Measurements from ENCODE around the gene ANKRD10.
"Not testable (repeated sequence)": the region's sequence is repeated elsewhere in the genome, so short reads cannot be mapped to it uniquely, and the experiment has no call there.

Gene ANKRD10

DNA sequence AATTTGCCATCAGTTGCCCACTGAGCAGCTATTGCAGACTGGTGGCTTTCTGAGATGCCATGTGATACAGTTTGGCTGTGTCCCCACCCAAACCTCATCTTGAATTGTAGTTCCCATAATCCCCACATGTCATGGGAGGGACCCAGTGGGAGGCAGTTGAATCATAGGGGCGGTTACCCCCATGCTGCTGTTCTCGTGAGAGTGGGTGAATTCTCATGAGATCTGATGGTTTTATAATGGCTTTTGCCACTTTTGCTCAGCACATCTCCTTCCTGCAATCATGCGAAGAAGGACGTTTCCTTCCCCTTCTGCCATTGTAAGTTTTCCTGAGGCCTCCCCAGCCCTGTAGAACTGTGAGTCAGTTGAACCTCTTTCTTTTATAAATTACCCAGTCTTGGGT lies 34.8 kb upstream of the ANKRD10 start:
- TF ChIP-seq ZFX (IDR thresholded peaks at IDR 0.05; ENCODE audit: borderline replicate concordance): no peak
- TF ChIP-seq, protein P1, sequence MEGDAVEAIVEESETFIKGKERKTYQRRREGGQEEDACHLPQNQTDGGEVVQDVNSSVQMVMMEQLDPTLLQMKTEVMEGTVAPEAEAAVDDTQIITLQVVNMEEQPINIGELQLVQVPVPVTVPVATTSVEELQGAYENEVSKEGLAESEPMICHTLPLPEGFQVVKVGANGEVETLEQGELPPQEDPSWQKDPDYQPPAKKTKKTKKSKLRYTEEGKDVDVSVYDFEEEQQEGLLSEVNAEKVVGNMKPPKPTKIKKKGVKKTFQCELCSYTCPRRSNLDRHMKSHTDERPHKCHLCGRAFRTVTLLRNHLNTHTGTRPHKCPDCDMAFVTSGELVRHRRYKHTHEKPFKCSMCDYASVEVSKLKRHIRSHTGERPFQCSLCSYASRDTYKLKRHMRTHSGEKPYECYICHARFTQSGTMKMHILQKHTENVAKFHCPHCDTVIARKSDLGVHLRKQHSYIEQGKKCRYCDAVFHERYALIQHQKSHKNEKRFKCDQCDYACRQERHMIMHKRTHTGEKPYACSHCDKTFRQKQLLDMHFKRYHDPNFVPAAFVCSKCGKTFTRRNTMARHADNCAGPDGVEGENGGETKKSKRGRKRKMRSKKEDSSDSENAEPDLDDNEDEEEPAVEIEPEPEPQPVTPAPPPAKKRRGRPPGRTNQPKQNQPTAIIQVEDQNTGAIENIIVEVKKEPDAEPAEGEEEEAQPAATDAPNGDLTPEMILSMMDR (IDR thresholded peaks at IDR 0.05): no peak
- no peak overlapping the region for H3K27ac ChIP-seq

DNA sequence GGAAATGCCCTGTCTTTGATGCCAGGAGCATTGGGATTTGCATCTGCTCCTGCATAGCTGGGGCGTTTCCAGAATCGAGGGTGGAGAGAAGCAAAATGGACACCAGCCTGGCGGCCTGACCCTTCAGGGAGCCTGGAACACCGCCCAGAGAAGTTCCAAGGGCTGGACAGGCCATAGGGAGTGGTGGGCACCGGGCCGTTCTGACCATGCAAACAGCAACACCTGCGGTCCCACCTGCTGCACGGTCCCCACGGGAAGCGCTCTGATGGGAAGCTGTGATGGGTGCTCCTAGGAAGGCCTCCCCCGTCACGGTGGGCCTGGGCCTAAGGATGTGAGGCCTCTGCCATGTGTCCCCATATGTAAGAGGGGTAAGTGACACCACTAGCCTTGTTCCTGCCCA lies 34.2 kb upstream of the ANKRD10 start:
- TF ChIP-seq, protein P1 (IDR thresholded peaks at IDR 0.05): no peak
- TF ChIP-seq ZFX (IDR thresholded peaks at IDR 0.05; ENCODE audit: borderline replicate concordance): no peak
- H3K27ac ChIP-seq: no peak overlapping the region

DNA sequence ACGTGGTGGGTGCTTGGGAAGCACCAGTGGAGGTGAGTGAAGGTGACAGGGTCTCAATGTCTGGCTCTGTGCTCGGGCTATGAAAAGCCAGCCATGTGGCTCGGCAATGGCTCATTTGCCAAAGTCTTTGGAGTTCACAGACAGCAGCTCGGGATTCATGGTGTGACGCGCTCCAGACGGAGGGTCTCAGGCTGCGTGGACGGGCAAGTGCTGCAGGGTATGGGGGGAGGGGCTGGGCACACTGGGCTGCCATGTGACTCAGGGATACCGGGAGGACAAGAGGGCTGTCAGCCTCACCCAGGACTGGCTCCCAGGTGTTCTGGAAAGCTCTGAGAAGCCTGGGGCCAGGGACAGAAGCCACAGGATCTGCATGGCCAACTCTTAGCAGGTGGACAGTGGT lies 32.5 kb upstream of the ANKRD10 start:
- not testable (repeated sequence) for H3K27ac ChIP-seq

DNA sequence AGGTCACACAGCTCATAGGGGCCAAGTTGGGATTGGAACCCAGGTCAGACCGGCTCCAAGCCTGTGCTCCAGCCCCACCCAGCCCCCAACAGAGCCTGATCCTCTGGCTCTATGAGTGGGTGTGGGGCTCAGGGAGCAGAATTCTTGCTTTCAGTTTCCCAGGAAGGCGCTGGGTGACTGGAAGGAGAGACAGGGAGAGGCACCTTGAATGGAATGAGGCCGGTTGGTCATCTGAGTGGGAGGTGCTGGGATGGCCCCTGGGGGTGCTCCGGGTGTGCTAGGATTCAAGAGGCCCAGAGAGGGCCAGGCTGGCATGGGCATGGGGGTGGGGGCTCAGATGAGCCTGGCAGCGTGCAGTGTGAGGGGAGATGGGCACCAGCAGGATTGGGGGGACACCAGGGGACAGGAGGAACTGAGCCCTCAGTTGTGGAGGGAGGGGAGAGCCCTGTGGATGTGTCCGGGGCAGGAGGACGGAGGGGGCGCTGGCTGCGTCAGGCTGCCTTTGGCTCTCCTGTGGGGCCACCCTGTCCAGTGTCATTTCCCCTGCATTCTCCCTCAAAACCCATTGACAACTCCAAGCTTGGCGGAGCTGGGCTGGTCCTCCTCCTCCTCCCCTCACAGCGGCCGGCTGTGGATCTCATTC lies 31.2 kb upstream of the ANKRD10 start:
- H3K27ac ChIP-seq: no peak overlapping the region

DNA sequence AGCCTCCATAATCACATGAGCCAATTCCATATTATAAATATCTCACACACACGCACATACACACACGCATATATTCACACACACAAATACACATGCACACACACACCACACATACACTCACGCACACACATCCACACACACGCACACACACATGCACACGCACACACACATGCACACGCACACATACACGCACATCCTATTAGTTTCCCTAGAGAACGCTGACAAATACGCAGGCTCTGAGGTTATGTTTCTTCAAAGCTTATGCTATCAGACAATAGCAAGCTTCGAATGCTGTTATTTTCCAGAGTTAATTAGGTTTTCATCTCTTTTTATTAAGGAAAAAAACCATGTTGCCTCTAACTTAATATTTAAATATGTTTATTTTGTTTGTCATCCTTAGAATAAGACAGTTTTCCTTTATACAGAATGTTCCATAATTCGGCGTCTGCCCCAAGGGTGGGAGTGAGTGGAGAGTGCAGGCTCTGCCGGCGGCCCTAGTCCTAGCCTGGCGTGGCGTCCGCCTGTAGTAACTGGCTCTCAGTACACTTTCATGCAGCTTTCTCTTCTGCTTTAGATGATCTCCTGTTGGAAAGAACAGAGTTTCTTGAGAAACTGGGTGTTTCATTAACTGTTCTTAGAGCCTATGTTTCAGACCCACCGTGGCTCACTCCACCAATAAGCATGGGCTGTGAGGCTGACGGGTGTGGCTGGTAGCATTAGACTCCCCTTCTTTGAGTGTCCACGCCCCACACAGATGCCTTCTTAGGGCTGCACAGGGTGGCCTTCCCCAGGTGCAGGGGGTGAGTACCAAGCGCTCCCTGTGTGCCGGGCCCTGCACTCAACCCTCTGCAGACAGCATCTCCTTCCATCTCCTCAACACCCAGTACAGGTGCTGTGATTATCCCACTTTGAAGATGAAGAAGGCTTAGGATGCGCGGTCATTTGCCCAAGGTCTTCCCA lies 30.4 kb upstream of the ANKRD10 start:
- no peak overlapping the region for H3K27ac ChIP-seq
- TF ChIP-seq, protein P1 (IDR thresholded peaks at IDR 0.05): no peak
- TF ChIP-seq ZFX (IDR thresholded peaks at IDR 0.05; ENCODE audit: borderline replicate concordance): no peak

More for the DNA sequence above, 31.2 kb upstream of the ANKRD10 start:
- TF ChIP-seq, protein P1 (IDR thresholded peaks at IDR 0.05): no peak
- no peak for TF ChIP-seq ZFX (IDR thresholded peaks at IDR 0.05; ENCODE audit: borderline replicate concordance)

DNA sequence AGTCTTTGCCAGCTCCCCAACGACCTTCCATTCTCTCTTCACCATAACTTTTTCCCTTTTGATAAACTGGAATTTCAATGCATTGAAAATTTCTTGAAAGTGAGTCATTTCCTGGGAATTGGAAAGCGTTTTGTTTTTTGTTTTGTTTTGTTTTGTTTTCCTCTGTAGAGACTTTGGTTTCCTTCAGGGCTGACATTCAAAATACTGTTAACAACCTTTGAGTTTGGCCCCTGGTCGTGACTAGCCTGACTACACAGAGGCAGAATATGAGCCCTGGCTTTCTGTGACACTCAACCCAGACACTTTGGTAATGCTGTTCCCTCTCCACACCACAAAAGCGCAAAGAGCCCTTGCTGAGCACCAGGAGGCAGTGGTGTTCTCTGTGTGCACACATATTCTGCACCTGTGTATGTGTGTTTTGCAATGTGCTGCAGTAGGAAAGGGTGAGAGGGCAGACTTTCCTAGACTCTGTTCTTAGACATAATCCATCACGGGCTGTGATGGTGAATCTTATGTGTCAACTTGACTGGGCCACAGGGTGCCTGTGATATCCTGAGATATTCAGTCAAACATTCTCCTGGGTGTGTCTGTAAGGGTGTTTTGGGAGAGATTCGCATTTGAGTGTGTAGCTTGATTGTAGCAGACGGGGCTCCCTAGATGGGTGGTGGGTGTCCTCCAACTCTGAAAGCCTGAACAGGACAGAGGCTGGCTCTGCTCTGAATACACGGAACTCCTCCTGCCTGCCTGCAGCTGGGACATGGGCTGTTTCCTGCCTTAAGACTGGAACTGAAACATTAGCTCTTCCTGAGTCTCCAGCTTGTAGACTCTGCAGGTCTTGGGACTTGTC lies 29.5 kb upstream of the ANKRD10 start:
- TF ChIP-seq ZFX (IDR thresholded peaks at IDR 0.05; ENCODE audit: borderline replicate concordance): no peak
- TF ChIP-seq, protein P1 (IDR thresholded peaks at IDR 0.05): peak; percentile 47
- no peak overlapping the region for H3K27ac ChIP-seq

DNA sequence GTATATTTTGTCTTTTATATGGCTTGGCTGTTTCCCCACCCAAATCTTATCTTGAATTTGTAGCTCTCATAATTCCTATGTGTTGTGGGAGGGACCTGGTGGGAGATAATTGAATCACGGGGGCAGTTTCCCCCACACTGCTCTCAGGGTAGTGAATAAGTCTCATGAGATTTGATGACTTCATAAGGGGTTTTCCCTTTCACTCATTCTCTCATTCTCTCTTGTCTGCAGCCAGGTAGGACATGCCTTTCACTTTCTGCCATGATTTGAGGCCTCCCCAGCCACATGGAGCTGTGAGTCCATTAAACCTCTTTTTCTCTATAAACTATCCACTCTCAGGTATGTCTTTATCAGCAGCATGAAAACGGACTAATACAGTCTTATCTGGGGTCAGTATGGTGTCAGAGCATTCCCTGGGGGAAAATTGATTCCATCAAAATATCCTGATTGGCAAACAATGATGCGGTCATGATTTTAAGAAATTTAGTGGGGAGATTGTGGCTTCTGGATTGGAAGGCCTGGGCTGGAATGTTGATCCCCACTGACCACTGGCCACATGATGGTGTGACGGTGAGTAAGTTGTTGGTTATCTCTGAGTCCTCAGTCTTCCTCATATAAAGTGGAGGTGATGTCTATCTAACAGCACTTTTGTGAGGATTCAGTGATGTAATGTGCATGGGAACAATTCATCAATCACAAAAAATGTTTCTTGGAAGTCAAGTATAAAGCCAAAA lies 27.5 kb upstream of the ANKRD10 start:
- no peak overlapping the region for H3K27ac ChIP-seq
- TF ChIP-seq ZFX (IDR thresholded peaks at IDR 0.05; ENCODE audit: borderline replicate concordance): no peak
- TF ChIP-seq, protein P1 (IDR thresholded peaks at IDR 0.05): no peak

Data from 22Rv1 (cell line).